ENCODE results near the gene GUCA2A. TPM values are rescaled to one million over a fixed set of nuclear protein-coding genes. Genes with fewer than 3 reads are reported as not detected.

Gene GUCA2A
- total and polyA plus RNA-seq, 2 donors (not counting 1 experiment from before 2014, with no cell fraction given): not detected

GRCh38 chr1:42135426-42135825, 29.1 kb downstream of the GUCA2A start:
- Histone ChIP-seq H3K36me3 (ENCODE audit: control insufficient read depth, insufficient read depth, low read length) (no peaks in the 10 kb centered on the region), H3K4me2 (ENCODE audit: extremely low read depth, insufficient read depth, low read length) (no peak overlapping the region), H3K9ac (ENCODE audit: insufficient read depth, low read length) (no peak overlapping the region), H3K27me3 (ENCODE audit: control insufficient read depth, insufficient read depth, low read length) (peaks cover 4% of the 10 kb centered on the region), H3K79me2 (ENCODE audit: control insufficient read depth, insufficient read depth, low read length) (no peaks in the 10 kb centered on the region), H4K20me1 (ENCODE audit: control insufficient read depth, extremely low read depth, insufficient read depth, low read length) (no peaks in the 10 kb centered on the region), H3K4me3 (replicated peaks in 1 of 4; ENCODE audit: control extremely low read depth in 1 of 4, insufficient read depth in 1 of 4, low read depth in 3 of 4, low read length in 4 of 4) (no peak overlapping the region), H2AFZ (ENCODE audit: low read length) (no peak overlapping the region), H3K9me3 (ENCODE audit: control insufficient read depth, insufficient read depth, low read depth, low read length) (no peaks in the 10 kb centered on the region), H3K4me1 (ENCODE audit: control insufficient read depth, extremely low read depth, insufficient read depth, low read length) (no peaks in the 10 kb centered on the region), H3K27ac (ENCODE audit: insufficient read depth, low read length) (no peak overlapping the region)
- DNase-seq (ENCODE audit: low read depth in 2 of 2): no peak
- TF ChIP-seq EZH2 (IDR thresholded peaks at IDR 0.05; ENCODE audit: low read length, missing control alignments) (no peak), CTCF (conservative IDR thresholded peaks at IDR 0.05 in 1 of 2, IDR thresholded peaks at IDR 0.05 in 1 of 2; ENCODE audit: low read depth in 1 of 2, low read length in 2 of 2) (no peak)

- TF ChIP-seq EZH2 (IDR thresholded peaks at IDR 0.05; ENCODE audit: low read length, missing control alignments) (no peak), CTCF (conservative IDR thresholded peaks at IDR 0.05 in 1 of 2, IDR thresholded peaks at IDR 0.05 in 1 of 2; ENCODE audit: low read depth in 1 of 2, low read length in 2 of 2) (no peak)
- no peak overlapping the region for H3K4me2 ChIP-seq (ENCODE audit: extremely low read depth, insufficient read depth, low read length)
- no peak overlapping the region for H3K9ac ChIP-seq (ENCODE audit: insufficient read depth, low read length)
- H3K27ac ChIP-seq (ENCODE audit: insufficient read depth, low read length): no peak overlapping the region
- H4K20me1 ChIP-seq (ENCODE audit: control insufficient read depth, extremely low read depth, insufficient read depth, low read length): no peaks in the 10 kb centered on the region
- no peaks in the 10 kb centered on the region for H3K79me2 ChIP-seq (ENCODE audit: control insufficient read depth, insufficient read depth, low read length)
- H2AFZ ChIP-seq (ENCODE audit: low read length): no peak overlapping the region
- no peak for DNase-seq (ENCODE audit: low read depth in 2 of 2)
- no peaks in the 10 kb centered on the region for H3K36me3 ChIP-seq (ENCODE audit: control insufficient read depth, insufficient read depth, low read length)
- H3K27me3 ChIP-seq (ENCODE audit: control insufficient read depth, insufficient read depth, low read length): peaks cover 4% of the 10 kb centered on the region
- H3K9me3 ChIP-seq (ENCODE audit: control insufficient read depth, insufficient read depth, low read depth, low read length): no peaks in the 10 kb centered on the region
- no peak overlapping the region for H3K4me3 ChIP-seq (replicated peaks in 1 of 4; ENCODE audit: control extremely low read depth in 1 of 4, insufficient read depth in 1 of 4, low read depth in 3 of 4, low read length in 4 of 4)
- H3K4me1 ChIP-seq (ENCODE audit: control insufficient read depth, extremely low read depth, insufficient read depth, low read length): no peaks in the 10 kb centered on the region
Observed at GRCh38 chr1:42133809-42134526, 30.6 kb downstream of the GUCA2A start.

- no peak overlapping the region for H3K4me2 ChIP-seq (ENCODE audit: extremely low read depth, insufficient read depth, low read length)
Observed at GRCh38 chr1:42133390-42133789, 31.2 kb downstream of the GUCA2A start.

More at GRCh38 chr1:42133390-42133789, 31.2 kb downstream of the GUCA2A start:
- H3K79me2 ChIP-seq (ENCODE audit: control insufficient read depth, insufficient read depth, low read length): no peaks in the 10 kb centered on the region
- no peak overlapping the region for H3K27ac ChIP-seq (ENCODE audit: insufficient read depth, low read length)
- DNase-seq (ENCODE audit: low read depth in 2 of 2): no peak
- no peaks in the 10 kb centered on the region for H4K20me1 ChIP-seq (ENCODE audit: control insufficient read depth, extremely low read depth, insufficient read depth, low read length)
- H3K4me1 ChIP-seq (ENCODE audit: control insufficient read depth, extremely low read depth, insufficient read depth, low read length): no peaks in the 10 kb centered on the region
- no peak for TF ChIP-seq CTCF (conservative IDR thresholded peaks at IDR 0.05 in 1 of 2, IDR thresholded peaks at IDR 0.05 in 1 of 2; ENCODE audit: low read depth in 1 of 2, low read length in 2 of 2)
- no peak for TF ChIP-seq EZH2 (IDR thresholded peaks at IDR 0.05; ENCODE audit: low read length, missing control alignments)
- no peak overlapping the region for H2AFZ ChIP-seq (ENCODE audit: low read length)
- no peaks in the 10 kb centered on the region for H3K36me3 ChIP-seq (ENCODE audit: control insufficient read depth, insufficient read depth, low read length)
- peaks cover 4% of the 10 kb centered on the region for H3K27me3 ChIP-seq (ENCODE audit: control insufficient read depth, insufficient read depth, low read length)
- no peak overlapping the region for H3K9ac ChIP-seq (ENCODE audit: insufficient read depth, low read length)
- no peaks in the 10 kb centered on the region for H3K9me3 ChIP-seq (ENCODE audit: control insufficient read depth, insufficient read depth, low read depth, low read length)
- H3K4me3 ChIP-seq (replicated peaks in 1 of 4; ENCODE audit: control extremely low read depth in 1 of 4, insufficient read depth in 1 of 4, low read depth in 3 of 4, low read length in 4 of 4): no peak overlapping the region

Data from fibroblast of lung (primary cell).